Endodermal cell (in vitro differentiated cells): ENCODE data around the gene PRRX2. TPM values are rescaled to one million over a fixed set of nuclear protein-coding genes. Genes with fewer than 3 reads are reported as not detected.
A peak's percentile ranks its signal among the peaks of the same experiment; 100 is the strongest.

ENCODE experiments used
- DNase-seq: peaks from one replicate; pipeline ENCODE4 v3.0.0-alpha.2; 2017
- H3K27ac ChIP-seq: 2 replicates; pipeline ENCODE4 v1.5.1; 2013; ENCODE audit warnings: mild to moderate bottlenecking, low read depth, low read length, moderate library complexity
- H3K27me3 ChIP-seq: 2 replicates; pipeline ENCODE4 v1.6.1; 2013; ENCODE audit warnings: mild to moderate bottlenecking, low read length, moderate library complexity; ENCODE audit not compliant: insufficient read depth, control insufficient read depth, poor library complexity, severe bottlenecking
- H3K36me3 ChIP-seq: 2 replicates; pipeline ENCODE4 v1.7.0; 2013; ENCODE audit warnings: mild to moderate bottlenecking, low read length, moderate library complexity; ENCODE audit not compliant: control insufficient read depth, insufficient read depth
- H3K4me1 ChIP-seq: one replicate; pipeline ENCODE4 v1.7.0; 2013; ENCODE audit warnings: low read length; ENCODE audit not compliant: control insufficient read depth, insufficient read depth
- H3K4me3 ChIP-seq: 2 replicates; pipeline ENCODE4 v1.5.1; 2013; ENCODE audit warnings: mild to moderate bottlenecking, low read length, moderate library complexity
- H3K9ac ChIP-seq: 2 replicates; pipeline ENCODE4 v1.6.1; 2013; ENCODE audit warnings: mild to moderate bottlenecking, low read length, moderate library complexity; ENCODE audit not compliant: poor library complexity, severe bottlenecking; ENCODE audit errors: extremely low read depth
- H3K9me3 ChIP-seq: 2 replicates; pipeline ENCODE4 v1.6.1; 2013; ENCODE audit warnings: mild to moderate bottlenecking, low read length, moderate library complexity; ENCODE audit not compliant: control insufficient read depth
- H3K27ac Mint-ChIP-seq: 2 replicates; pipeline ENCODE4 v1.8.0; 2020; ENCODE audit warnings: mixed read lengths
- H3K27me3 Mint-ChIP-seq: 2 replicates; pipeline ENCODE4 v1.8.0; 2021; ENCODE audit warnings: mild to moderate bottlenecking, mixed read lengths; ENCODE audit not compliant: insufficient read depth
- H3K36me3 Mint-ChIP-seq: 2 replicates; pipeline ENCODE4 v1.8.0; 2020; ENCODE audit warnings: low read depth, mixed read lengths
- H3K4me1 Mint-ChIP-seq: 2 replicates; pipeline ENCODE4 v1.8.0; 2020; ENCODE audit warnings: mixed read lengths
- H3K4me3 Mint-ChIP-seq: 2 replicates; pipeline ENCODE4 v1.8.0; 2020; ENCODE audit warnings: mild to moderate bottlenecking, moderate library complexity, mixed read lengths
- H3K9me3 Mint-ChIP-seq: 2 replicates; pipeline ENCODE4 v1.8.0; 2020; ENCODE audit warnings: mild to moderate bottlenecking, mixed read lengths
- CTCF ChIP-seq: fragments of 200-600 bp; sonication (generic); conservative IDR thresholded peaks from 2 replicates; pipeline ENCODE4 v1.5.0; 2021; ENCODE audit warnings: antibody characterized with exemption, mild to moderate bottlenecking
- WGBS, 2 experiments: methylation state at CpG; one replicate each; pipeline versions ENCODE4 v1.1.5 to v1.1.7; 2013; ENCODE audit warnings: missing lambda C conversion rate in 2 of 2, mixed read lengths in 1 of 2; ENCODE audit not compliant: insufficient coverage in 1 of 2, insufficient read length in 1 of 2; 5-methylcytosine and 5-hydroxymethylcytosine counted together
- total RNA-seq, 2 donors: library from RNA; stranded (reverse); fragmentation: NEBNext Ultra II Directional in 1 of 2; extraction: Animal tissue kit (Norgen Biotek cat#: 25700) in 1 of 2; gene quantifications; 2 replicates in 1 of 2; 3 replicates in 1 of 2; pipeline ENCODE4 v1.2.1, GENCODE V29; 2021

PRRX2 gene
- total RNA-seq, 2 donors from 2014 or later: 1.0 to 3.8 TPM

- Histone ChIP-seq H3K27ac (no peak overlapping the region), H3K9me3 (no peaks in the 10 kb centered on the region), H3K4me3 (no peak overlapping the region), H3K4me1 (no peaks in the 10 kb centered on the region), H3K27me3 (no peaks in the 10 kb centered on the region), H3K36me3 (no peaks in the 10 kb centered on the region), H3K9ac (no peak overlapping the region)
- Mint-ChIP-seq H3K4me3 (no peak overlapping the region), H3K9me3 (no peaks in the 10 kb centered on the region), H3K4me1 (peaks cover 10% of the 10 kb centered on the region), H3K36me3 (no peaks in the 10 kb centered on the region), H3K27ac (peak overlapping the region; percentile 10), H3K27me3 (peaks cover 15% of the 10 kb centered on the region)
- WGBS, 2 experiments: 83 to 89% methylated on average over 8 to 9 of the region's 9 CpGs
- DNase-seq: no peak
- TF ChIP-seq CTCF: no peak
Measured at GRCh38 chr9:129750013-129750638, 84.7 kb downstream of the PRRX2 start.

- H3K36me3 Mint-ChIP-seq: no peaks in the 10 kb centered on the region
- Histone ChIP-seq H3K27ac (no peak overlapping the region), H3K36me3 (no peaks in the 10 kb centered on the region), H3K9me3 (no peaks in the 10 kb centered on the region), H3K4me1 (no peaks in the 10 kb centered on the region), H3K27me3 (no peaks in the 10 kb centered on the region), H3K4me3 (no peak overlapping the region), H3K9ac (no peak overlapping the region)
- no peak overlapping the region for H3K27ac Mint-ChIP-seq
- 88 to 97% methylated on average over 16 to 31 of the region's 31 CpGs for WGBS, 2 experiments
- no peak for TF ChIP-seq CTCF
- no peak overlapping the region for H3K4me3 Mint-ChIP-seq
- DNase-seq: peak; percentile 60
- peaks cover 10% of the 10 kb centered on the region for H3K4me1 Mint-ChIP-seq
- H3K27me3 Mint-ChIP-seq: peaks cover 15% of the 10 kb centered on the region
- H3K9me3 Mint-ChIP-seq: no peaks in the 10 kb centered on the region
Measured at GRCh38 chr9:129751841-129752801, 86.7 kb downstream of the PRRX2 start.

GRCh38 chr9:129752900-129753729 is 87.7 kb downstream of the PRRX2 start, which contains the start of gene PTGES:
Gene PTGES, minus strand, starts transcription at chr9:129753042. Its CDS starts 30 bp downstream, at chr9:129753012.
- no peak within 1 kb of the TSS for H3K4me3 ChIP-seq
- H3K27ac Mint-ChIP-seq: no peak within 1 kb of the TSS
- no peak within 1 kb of the TSS for H3K9ac ChIP-seq
- H3K27ac ChIP-seq: no peak within 1 kb of the TSS
- H3K27me3 ChIP-seq: no peaks in the 10 kb centered on the region
- 31 to 49% methylated on average over 17 to 23 of the region's 23 CpGs for WGBS, 2 experiments
- no peaks in the 10 kb centered on the region for H3K9me3 Mint-ChIP-seq
- peak; percentile 89 for DNase-seq
- no peak for TF ChIP-seq CTCF
- H3K36me3 Mint-ChIP-seq: no peaks in the 10 kb centered on the region
- H3K9me3 ChIP-seq: no peaks in the 10 kb centered on the region
- H3K4me3 Mint-ChIP-seq: no peak within 1 kb of the TSS
- H3K36me3 ChIP-seq: no peaks in the 10 kb centered on the region
- H3K4me1 ChIP-seq: no peaks in the 10 kb centered on the region
- H3K4me1 Mint-ChIP-seq: peaks cover 10% of the 10 kb centered on the region
- H3K27me3 Mint-ChIP-seq: peaks cover 17% of the 10 kb centered on the region
